SH-SY5Y (cell line): ENCODE data around the gene HTR4.

Experiments
- GATA2 ChIP-seq: IDR thresholded peaks from 2 replicates; pipeline ENCODE4 v1.6.1; 2011; ENCODE audit warnings: mild to moderate bottlenecking, low read depth, low read length
- GATA3 ChIP-seq: IDR thresholded peaks from 2 replicates; pipeline ENCODE4 v1.6.1; 2011; ENCODE audit warnings: low read depth, mild to moderate bottlenecking, low read length, moderate library complexity

DNA sequence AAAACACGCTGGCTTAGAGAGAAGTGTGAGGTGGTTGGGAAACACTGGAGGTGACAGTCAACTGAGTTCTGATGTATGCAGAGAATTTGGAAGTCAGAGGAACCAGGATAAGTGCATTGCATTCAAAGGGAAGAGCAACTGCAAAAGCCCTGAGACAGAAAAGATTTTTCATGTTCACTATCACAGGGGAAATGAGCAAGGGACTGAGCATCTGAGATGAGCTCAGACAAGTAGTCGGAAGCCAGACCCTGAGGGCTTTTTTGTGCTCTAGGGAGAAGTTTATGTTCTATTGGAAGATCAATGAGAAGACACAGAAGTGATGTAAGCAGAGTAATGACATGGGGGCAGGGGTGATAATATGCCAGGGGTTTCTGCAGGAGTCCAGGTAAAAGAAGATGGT lies 97.5 kb downstream of the HTR4 start:
- TF ChIP-seq GATA2, result no peak
- no peak for TF ChIP-seq GATA3
